ENCODE measurements around the gene EPYC.

The EPYC gene

GRCh38 chr12:90936230-90937005 is 68.4 kb downstream of the EPYC start:
- no peak for DNase-seq (ENCODE audit: low read depth)
- in situ Hi-C loops (cut with HindIII; ENCODE audit: low sequenced_read_pairs), result no loop called here
- TF ChIP-seq, protein P1, sequence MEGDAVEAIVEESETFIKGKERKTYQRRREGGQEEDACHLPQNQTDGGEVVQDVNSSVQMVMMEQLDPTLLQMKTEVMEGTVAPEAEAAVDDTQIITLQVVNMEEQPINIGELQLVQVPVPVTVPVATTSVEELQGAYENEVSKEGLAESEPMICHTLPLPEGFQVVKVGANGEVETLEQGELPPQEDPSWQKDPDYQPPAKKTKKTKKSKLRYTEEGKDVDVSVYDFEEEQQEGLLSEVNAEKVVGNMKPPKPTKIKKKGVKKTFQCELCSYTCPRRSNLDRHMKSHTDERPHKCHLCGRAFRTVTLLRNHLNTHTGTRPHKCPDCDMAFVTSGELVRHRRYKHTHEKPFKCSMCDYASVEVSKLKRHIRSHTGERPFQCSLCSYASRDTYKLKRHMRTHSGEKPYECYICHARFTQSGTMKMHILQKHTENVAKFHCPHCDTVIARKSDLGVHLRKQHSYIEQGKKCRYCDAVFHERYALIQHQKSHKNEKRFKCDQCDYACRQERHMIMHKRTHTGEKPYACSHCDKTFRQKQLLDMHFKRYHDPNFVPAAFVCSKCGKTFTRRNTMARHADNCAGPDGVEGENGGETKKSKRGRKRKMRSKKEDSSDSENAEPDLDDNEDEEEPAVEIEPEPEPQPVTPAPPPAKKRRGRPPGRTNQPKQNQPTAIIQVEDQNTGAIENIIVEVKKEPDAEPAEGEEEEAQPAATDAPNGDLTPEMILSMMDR (IDR thresholded peaks at IDR 0.05; ENCODE audit: low read depth, low read length, missing control alignments), result no peak
- H3K4me3 ChIP-seq (ENCODE audit: low read depth, low read length), result no peak overlapping the region

- in situ Hi-C loops (cut with HindIII; ENCODE audit: low sequenced_read_pairs), result no loop called here
- TF ChIP-seq, protein P1 (IDR thresholded peaks at IDR 0.05; ENCODE audit: low read depth, low read length, missing control alignments), result no peak
- H3K4me3 ChIP-seq (ENCODE audit: low read depth, low read length), result no peak overlapping the region
- no peak for DNase-seq (ENCODE audit: low read depth)
These were observed 79.2 kb downstream of the EPYC start for GRCh38 chr12:90925562-90925961.

- DNase-seq (ENCODE audit: low read depth), result no peak
- TF ChIP-seq, protein P1 (IDR thresholded peaks at IDR 0.05; ENCODE audit: low read depth, low read length, missing control alignments), result no peak
- H3K4me3 ChIP-seq (ENCODE audit: low read depth, low read length), result no peak overlapping the region
- in situ Hi-C loops (cut with HindIII; ENCODE audit: low sequenced_read_pairs), result no loop called here
These were observed 80.4 kb downstream of the EPYC start for GRCh38 chr12:90924406-90924805.

DNA sequence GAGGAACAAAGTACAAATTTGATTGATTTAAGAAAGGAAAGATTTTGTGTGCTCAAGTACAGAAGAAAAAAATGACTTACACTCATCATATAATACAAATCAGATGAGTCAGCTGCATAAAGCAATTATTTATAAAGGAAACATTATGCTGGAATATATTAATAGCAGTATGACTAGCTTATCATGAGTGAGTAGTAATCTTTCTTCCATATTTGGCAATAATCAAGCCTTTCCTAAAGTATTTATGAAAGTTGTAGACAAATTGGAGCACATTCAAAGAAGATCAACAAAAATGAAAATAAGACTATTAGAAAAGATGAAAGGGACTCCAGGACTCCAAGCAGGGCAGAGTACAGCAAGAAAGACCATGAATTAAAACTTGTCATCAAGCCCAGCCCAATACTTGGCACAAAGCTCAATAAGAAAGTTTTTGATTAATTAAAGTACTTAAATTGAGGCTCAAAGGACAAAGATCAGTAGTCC is 82.6 kb downstream of the EPYC start:
- DNase-seq (ENCODE audit: low read depth), result no peak
- in situ Hi-C loops (cut with HindIII; ENCODE audit: low sequenced_read_pairs), result no loop called here
- no peak overlapping the region for H3K4me3 ChIP-seq (ENCODE audit: low read depth, low read length)
- TF ChIP-seq, protein P1 (IDR thresholded peaks at IDR 0.05; ENCODE audit: low read depth, low read length, missing control alignments), result no peak

GRCh38 chr12:90921536-90921935 is 83.2 kb downstream of the EPYC start:
- in situ Hi-C loops (cut with HindIII; ENCODE audit: low sequenced_read_pairs), result no loop called here
- TF ChIP-seq, protein P1 (IDR thresholded peaks at IDR 0.05; ENCODE audit: low read depth, low read length, missing control alignments), result no peak
- H3K4me3 ChIP-seq (ENCODE audit: low read depth, low read length), result no peak overlapping the region
- no peak for DNase-seq (ENCODE audit: low read depth)

GRCh38 chr12:90920222-90920621 is 84.5 kb downstream of the EPYC start:
- H3K4me3 ChIP-seq (ENCODE audit: low read depth, low read length), result no peak overlapping the region
- TF ChIP-seq, protein P1 (IDR thresholded peaks at IDR 0.05; ENCODE audit: low read depth, low read length, missing control alignments), result no peak
- no peak for DNase-seq (ENCODE audit: low read depth)
- in situ Hi-C loops (cut with HindIII; ENCODE audit: low sequenced_read_pairs), result no loop called here
